GM12875 (cell line): ENCODE data around the gene PLBD1.

ENCODE experiments used
- H3K4me3 ChIP-seq: one replicate; pipeline ENCODE4 v1.5.1; 2011; ENCODE audit warnings: low read depth, low read length, control low read depth
- CTCF ChIP-seq: IDR thresholded peaks from 2 replicates; pipeline ENCODE4 v1.5.1; 2011; ENCODE audit warnings: low read depth, mild to moderate bottlenecking, control low read depth, inconsistent platforms, low read length, moderate library complexity, borderline replicate concordance; ENCODE audit not compliant: insufficient read depth

The PLBD1 gene

GRCh38 chr12:14588571-14588970 is 20.9 kb upstream of the PLBD1 start:
- no peak for TF ChIP-seq CTCF
- H3K4me3 ChIP-seq = no peak overlapping the region

GRCh38 chr12:14578646-14579045 is 11.0 kb upstream of the PLBD1 start:
- no peak overlapping the region for H3K4me3 ChIP-seq
- TF ChIP-seq CTCF = no peak

- H3K4me3 ChIP-seq = no peak overlapping the region
- no peak for TF ChIP-seq CTCF
These were observed 9.7 kb upstream of the PLBD1 start for GRCh38 chr12:14577344-14577743.

GRCh38 chr12:14576896-14577295 is 9.2 kb upstream of the PLBD1 start:
- no peak for TF ChIP-seq CTCF
- H3K4me3 ChIP-seq = no peak overlapping the region

- no peak overlapping the region for H3K4me3 ChIP-seq
- no peak for TF ChIP-seq CTCF
These were observed 7.9 kb upstream of the PLBD1 start for GRCh38 chr12:14575585-14575984.

GRCh38 chr12:14573118-14573517 is 5.4 kb upstream of the PLBD1 start:
- no peak for TF ChIP-seq CTCF
- no peak overlapping the region for H3K4me3 ChIP-seq

- H3K4me3 ChIP-seq = no peak overlapping the region
These were observed 4.7 kb upstream of the PLBD1 start for GRCh38 chr12:14572401-14572800.

More at GRCh38 chr12:14572401-14572800, 4.7 kb upstream of the PLBD1 start:
- TF ChIP-seq CTCF = no peak
